ENCODE results near the gene SCFD2.
"Not testable (repeated sequence)": the region's sequence is repeated elsewhere in the genome, so short reads cannot be mapped to it uniquely, and the experiment has no call there.

SCFD2 gene

GRCh38 chr4:53094040-53094439 lies 271.8 kb downstream of the SCFD2 start:
- FAIRE-seq = no peak

GRCh38 chr4:53089936-53090729 lies 275.7 kb downstream of the SCFD2 start:
- no peak for FAIRE-seq

- FAIRE-seq = no peak
These were observed 277.7 kb downstream of the SCFD2 start for GRCh38 chr4:53088152-53088551.

GRCh38 chr4:53076374-53076958 lies 289.4 kb downstream of the SCFD2 start:
- no peak for FAIRE-seq

GRCh38 chr4:53075162-53075785 lies 290.6 kb downstream of the SCFD2 start:
- no peak for FAIRE-seq

- FAIRE-seq = no peak
These were observed 297.0 kb downstream of the SCFD2 start for GRCh38 chr4:53068755-53069330.

GRCh38 chr4:53067125-53067802 lies 298.6 kb downstream of the SCFD2 start:
- no peak for FAIRE-seq

GRCh38 chr4:53066155-53066554 lies 299.7 kb downstream of the SCFD2 start:
- FAIRE-seq = no peak

- no peak for FAIRE-seq
These were observed 301.3 kb downstream of the SCFD2 start for GRCh38 chr4:53064609-53065008.

- no peak for FAIRE-seq
These were observed 304.6 kb downstream of the SCFD2 start for GRCh38 chr4:53061091-53061850.

GRCh38 chr4:53060278-53060677 lies 305.6 kb downstream of the SCFD2 start:
- FAIRE-seq = no peak

GRCh38 chr4:53059871-53060270 lies 306.0 kb downstream of the SCFD2 start:
- no peak for FAIRE-seq

GRCh38 chr4:53059256-53059655 lies 306.6 kb downstream of the SCFD2 start:
- FAIRE-seq = no peak

- no peak for FAIRE-seq
These were observed 308.2 kb downstream of the SCFD2 start for GRCh38 chr4:53057679-53058078.

GRCh38 chr4:53057108-53057507 lies 308.8 kb downstream of the SCFD2 start:
- FAIRE-seq = not testable (repeated sequence)

- FAIRE-seq = no peak
These were observed 310.0 kb downstream of the SCFD2 start for GRCh38 chr4:53055716-53056403.

GRCh38 chr4:53055274-53055673 lies 310.6 kb downstream of the SCFD2 start:
- FAIRE-seq = no peak

GRCh38 chr4:53050361-53050774 lies 315.5 kb downstream of the SCFD2 start:
- FAIRE-seq = no peak

- no peak for FAIRE-seq
These were observed 316.3 kb downstream of the SCFD2 start for GRCh38 chr4:53049528-53049927.

- no peak for FAIRE-seq
These were observed 321.3 kb downstream of the SCFD2 start for GRCh38 chr4:53044651-53044960.

GRCh38 chr4:53043891-53044650 lies 321.8 kb downstream of the SCFD2 start:
- no peak for FAIRE-seq
